Left renal pelvis (tissue), 4 donors: ENCODE results near the gene SPIC. TPM values are rescaled to one million over a fixed set of nuclear protein-coding genes. Genes with fewer than 3 reads are reported as not detected.

Experiments used
- DNase-seq, 4 donors: peaks; one replicate each; pipeline ENCODE4 v3.0.0-alpha.2; 2013; ENCODE audit warnings: low read depth in 4 of 4, low spot score in 3 of 4
- polyA plus RNA-seq, 4 donors: library from polyadenylated mRNA; unstranded; fragments of 120-200 nt; gene quantifications; one replicate each; pipeline ENCODE4 v1.2.1, GENCODE V29; 2013; ENCODE audit not compliant: insufficient read length in 4 of 4

The SPIC gene
- polyA plus RNA-seq, 4 donors = not detected

GRCh38 chr12:101527682-101528081 is 52.5 kb downstream of the SPIC start:
- no peak for DNase-seq

- no peak for DNase-seq
These were observed 61.0 kb downstream of the SPIC start for GRCh38 chr12:101536069-101536674.

Other genes starting within 250 kb of the SPIC start
- 10 to 100 TPM; 16.9 to 18.2 (median 17.7) TPM for gene UTP20, start 195.2 kb upstream of the SPIC start, polyA plus RNA-seq
- 100 to 1,000 TPM; 129 to 173 (median 150) TPM for gene ARL1, start 67.6 kb upstream of the SPIC start, polyA plus RNA-seq
- under 1 TPM in 2 of 4 donors, not detected in 2; 0.11 to 0.21 TPM for gene MYBPC1, start 119.6 kb downstream of the SPIC start, polyA plus RNA-seq
- gene CHPT1, start 222.3 kb downstream of the SPIC start, polyA plus RNA-seq = 10 to 100 TPM; 37.9 to 60.6 (median 45.3) TPM